GM12872 (cell line): ENCODE measurements around the gene MEOX1.

ENCODE experiments used
- CTCF ChIP-seq: IDR thresholded peaks from 3 replicates; pipeline ENCODE4 v1.5.1; 2011; ENCODE audit warnings: low read depth, mild to moderate bottlenecking, low read length, moderate library complexity; ENCODE audit not compliant: insufficient read depth

The MEOX1 gene

GRCh38 chr17:43701318-43701743, 39.6 kb upstream of the MEOX1 start:
- no peak for TF ChIP-seq CTCF

GRCh38 chr17:43699438-43699756, 37.7 kb upstream of the MEOX1 start:
- no peak for TF ChIP-seq CTCF

GRCh38 chr17:43698678-43699437, 37.1 kb upstream of the MEOX1 start:
- no peak for TF ChIP-seq CTCF

- TF ChIP-seq CTCF = no peak
Observed at GRCh38 chr17:43697937-43698336, 36.2 kb upstream of the MEOX1 start.

- no peak for TF ChIP-seq CTCF
Observed at GRCh38 chr17:43696891-43697290, 35.2 kb upstream of the MEOX1 start.

GRCh38 chr17:43695970-43696865, 34.5 kb upstream of the MEOX1 start:
- no peak for TF ChIP-seq CTCF

GRCh38 chr17:43694081-43694870, 32.6 kb upstream of the MEOX1 start:
- TF ChIP-seq CTCF = peak; percentile 90
